HL-60 (cell line): Measurements from ENCODE around the gene CPT1A.
A peak's percentile ranks its signal among the peaks of the same experiment; 100 is the strongest.

Experiments used
- DNase-seq, 2 experiments: peaks; one replicate each; pipeline ENCODE4 v3.0.0-alpha.2; 2010 to 2020; ENCODE audit warnings: low read depth in 1 of 2, low spot score in 1 of 2
- H3K27ac ChIP-seq: fragments of 250-450 bp; sonication (Bioruptor Pico); replicated peaks from 2 replicates; pipeline ENCODE4 v1.5.1; 2020; ENCODE audit warnings: mild to moderate bottlenecking, moderate library complexity
- H3K27me3 ChIP-seq: fragments of 250-450 bp; sonication (Bioruptor Pico); 2 replicates; pipeline ENCODE4 v1.5.1; 2021; ENCODE audit warnings: mild to moderate bottlenecking, moderate library complexity; ENCODE audit not compliant: insufficient read depth, poor library complexity, severe bottlenecking
- H3K4me3 ChIP-seq: replicated peaks from 2 replicates; pipeline ENCODE4 v1.5.1; 2011; ENCODE audit warnings: mild to moderate bottlenecking, control low read depth, low read length; ENCODE audit not compliant: insufficient read depth
- CTCF ChIP-seq: IDR thresholded peaks from one replicate; pipeline ENCODE4 v1.5.1; 2011; ENCODE audit warnings: low read length, control low read depth, inconsistent platforms; ENCODE audit not compliant: insufficient read depth
- GABPA ChIP-seq: IDR thresholded peaks from 2 replicates; pipeline ENCODE4 v1.6.1; 2012; ENCODE audit warnings: low read depth
- POLR2AphosphoS5 ChIP-seq: IDR thresholded peaks from 2 replicates; pipeline ENCODE4 v1.6.1; 2012; ENCODE audit warnings: low read depth
- REST ChIP-seq: IDR thresholded peaks from 2 replicates; pipeline ENCODE4 v1.6.1; 2012; ENCODE audit warnings: low read depth; ENCODE audit not compliant: insufficient replicate concordance
- SPI1 ChIP-seq: IDR thresholded peaks from 2 replicates; pipeline ENCODE4 v1.6.1; 2012; ENCODE audit warnings: low read depth, mild to moderate bottlenecking, borderline replicate concordance

Gene CPT1A

GRCh38 chr11:68782711-68783110 is 59.0 kb downstream of the CPT1A start:
- Histone ChIP-seq H3K27ac (no peak overlapping the region), H3K27me3 (no peaks in the 10 kb centered on the region), H3K4me3 (no peak overlapping the region)
- no peak for DNase-seq
- TF ChIP-seq CTCF, result no peak
- no peak for TF ChIP-seq GABPA
- TF ChIP-seq POLR2AphosphoS5, result no peak
- TF ChIP-seq SPI1, result no peak
- TF ChIP-seq REST, result no peak

GRCh38 chr11:68780829-68781228 is 60.9 kb downstream of the CPT1A start:
- DNase-seq, result peak in 1 of 2 experiments; percentile 7
- no peak for TF ChIP-seq POLR2AphosphoS5
- no peak for TF ChIP-seq REST
- Histone ChIP-seq H3K27ac (no peak overlapping the region), H3K4me3 (no peak overlapping the region), H3K27me3 (no peaks in the 10 kb centered on the region)

- no peaks in the 10 kb centered on the region for H3K27me3 ChIP-seq
- TF ChIP-seq SPI1 (no peak), GABPA (no peak), REST (no peak), POLR2AphosphoS5 (no peak), CTCF (no peak)
- no peak overlapping the region for H3K27ac ChIP-seq
- no peak overlapping the region for H3K4me3 ChIP-seq
- DNase-seq, result no peak
Observed at GRCh38 chr11:68778205-68778604, 63.5 kb downstream of the CPT1A start.
